ENCODE results near the gene SPAG5. TPM values are rescaled to one million over a fixed set of nuclear protein-coding genes. Genes with fewer than 3 reads are reported as not detected.

The SPAG5 gene
- total and polyA plus RNA-seq, 8 donors: 0.93 to 7.4 (median 2.1) TPM

DNA sequence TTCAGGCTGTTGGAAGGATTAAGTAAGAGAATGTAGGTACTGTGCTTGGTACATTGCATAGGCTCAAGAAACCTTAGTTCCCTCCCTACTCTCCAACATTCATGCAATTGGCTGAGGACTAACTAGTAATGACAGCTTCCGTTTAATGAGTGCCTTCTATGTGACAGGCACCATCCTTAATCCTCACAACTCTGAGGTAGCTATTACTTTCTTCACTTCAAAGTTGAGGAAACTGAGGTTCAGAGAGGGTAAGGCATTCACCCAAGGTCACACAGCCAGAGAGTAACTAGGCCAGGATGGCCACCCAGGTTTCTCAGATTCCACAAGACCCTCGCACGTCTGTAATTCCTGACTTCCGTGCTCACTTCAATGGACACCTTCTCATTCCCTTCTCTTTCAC lies 68.6 kb downstream of the SPAG5 start:
- intact Hi-C loops (cut with DNase I): no loop called here
- no peaks in the 10 kb centered on the region for H3K36me3 ChIP-seq
- FAIRE-seq (no peak), DNase-seq (no peak), ATAC-seq (no peak)
- no peaks in the 10 kb centered on the region for H3K9me3 ChIP-seq
- peaks cover 0 to 16% (median 0%) of the 10 kb centered on the region in 3 donors for H3K4me1 ChIP-seq
- H3K27me3 ChIP-seq: no peaks in the 10 kb centered on the region
- H3K4me3 ChIP-seq: no peak overlapping the region
- TF ChIP-seq, protein P1, sequence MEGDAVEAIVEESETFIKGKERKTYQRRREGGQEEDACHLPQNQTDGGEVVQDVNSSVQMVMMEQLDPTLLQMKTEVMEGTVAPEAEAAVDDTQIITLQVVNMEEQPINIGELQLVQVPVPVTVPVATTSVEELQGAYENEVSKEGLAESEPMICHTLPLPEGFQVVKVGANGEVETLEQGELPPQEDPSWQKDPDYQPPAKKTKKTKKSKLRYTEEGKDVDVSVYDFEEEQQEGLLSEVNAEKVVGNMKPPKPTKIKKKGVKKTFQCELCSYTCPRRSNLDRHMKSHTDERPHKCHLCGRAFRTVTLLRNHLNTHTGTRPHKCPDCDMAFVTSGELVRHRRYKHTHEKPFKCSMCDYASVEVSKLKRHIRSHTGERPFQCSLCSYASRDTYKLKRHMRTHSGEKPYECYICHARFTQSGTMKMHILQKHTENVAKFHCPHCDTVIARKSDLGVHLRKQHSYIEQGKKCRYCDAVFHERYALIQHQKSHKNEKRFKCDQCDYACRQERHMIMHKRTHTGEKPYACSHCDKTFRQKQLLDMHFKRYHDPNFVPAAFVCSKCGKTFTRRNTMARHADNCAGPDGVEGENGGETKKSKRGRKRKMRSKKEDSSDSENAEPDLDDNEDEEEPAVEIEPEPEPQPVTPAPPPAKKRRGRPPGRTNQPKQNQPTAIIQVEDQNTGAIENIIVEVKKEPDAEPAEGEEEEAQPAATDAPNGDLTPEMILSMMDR (IDR thresholded peaks at IDR 0.05): no peak
- H3K27ac ChIP-seq: no peak overlapping the region
- 76 to 92% methylated on average over 4 of the region's 4 CpGs for WGBS, 2 donors

DNA sequence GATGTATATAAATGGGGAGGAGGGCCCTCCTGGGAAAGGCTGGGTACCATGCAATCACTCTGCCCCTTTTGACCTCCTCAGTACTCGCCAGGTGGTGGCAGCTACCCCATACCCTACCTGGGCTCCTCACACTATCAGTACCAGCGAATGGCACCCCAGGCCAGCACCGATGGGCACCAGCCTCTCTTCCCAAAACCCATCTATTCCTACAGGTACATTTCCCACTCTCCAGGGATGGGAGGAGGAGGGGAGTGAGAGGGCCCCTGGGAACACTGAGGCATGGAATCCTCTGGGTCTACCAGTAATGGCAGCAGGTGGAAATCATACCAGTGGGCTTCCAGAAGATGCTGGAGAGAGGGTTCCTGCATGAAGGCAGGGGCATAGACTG lies 69.8 kb downstream of the SPAG5 start:
- WGBS, 2 donors: 83 to 92% methylated on average over 3 of the region's 3 CpGs
- no peak overlapping the region for H3K27ac ChIP-seq
- ATAC-seq: no peak
- H3K4me3 ChIP-seq: no peak overlapping the region
- FAIRE-seq: no peak
- H3K4me1 ChIP-seq: peaks cover 0 to 19% (median 2%) of the 10 kb centered on the region in 3 donors
- peak in 1 of 6 donors; percentile 21 for DNase-seq
- no peaks in the 10 kb centered on the region for H3K27me3 ChIP-seq
- no peaks in the 10 kb centered on the region for H3K9me3 ChIP-seq
- no peaks in the 10 kb centered on the region for H3K36me3 ChIP-seq
- intact Hi-C loops (cut with DNase I): no loop called here
- TF ChIP-seq, protein P1 (IDR thresholded peaks at IDR 0.05): no peak

DNA sequence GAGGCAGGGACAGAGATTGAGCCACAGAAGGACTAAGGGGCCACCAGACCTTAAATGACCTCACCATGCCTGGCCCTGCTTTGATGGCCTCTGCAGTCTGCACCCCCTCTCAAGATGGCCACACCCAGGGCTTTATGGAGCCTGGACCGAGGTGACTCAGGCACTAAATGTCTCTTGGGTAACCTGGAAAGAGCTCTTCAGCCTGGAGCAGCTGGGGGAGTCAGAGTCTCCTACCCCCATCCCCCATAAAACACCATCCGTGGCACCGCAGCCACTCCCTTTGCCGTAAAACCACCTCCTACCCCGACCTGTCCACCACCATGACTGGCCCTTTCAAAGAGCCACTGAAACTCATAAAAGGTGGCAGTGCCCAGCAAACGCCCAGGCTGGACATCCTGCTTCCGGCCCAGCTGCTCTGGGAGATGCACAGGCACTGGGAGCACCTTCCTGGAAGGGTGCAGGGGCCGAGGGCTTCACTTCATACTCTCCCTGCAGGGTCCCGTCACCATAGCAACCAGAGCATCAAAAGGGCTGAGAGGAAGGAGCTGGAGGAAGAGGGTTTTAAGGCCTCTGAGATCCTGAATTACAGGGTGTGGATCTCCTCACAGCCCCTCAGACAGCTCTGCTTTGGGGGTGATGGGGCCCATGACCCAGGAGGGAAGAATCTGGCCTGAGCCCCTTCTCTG lies 70.4 kb downstream of the SPAG5 start:
- ATAC-seq: no peak
- Histone ChIP-seq H3K9me3 (no peaks in the 10 kb centered on the region), H3K36me3 (no peaks in the 10 kb centered on the region), H3K27me3 (no peaks in the 10 kb centered on the region), H3K4me1 (peaks cover 0 to 19% (median 2%) of the 10 kb centered on the region in 3 donors), H3K27ac (no peak overlapping the region), H3K4me3 (no peak overlapping the region)
- WGBS, 2 donors: 76 to 88% methylated on average over 9 of the region's 9 CpGs
- DNase-seq: peak in 1 of 6 donors; percentile 23
- TF ChIP-seq, protein P1 (IDR thresholded peaks at IDR 0.05): no peak
- intact Hi-C loops (cut with DNase I): no loop called here
- FAIRE-seq: no peak

DNA sequence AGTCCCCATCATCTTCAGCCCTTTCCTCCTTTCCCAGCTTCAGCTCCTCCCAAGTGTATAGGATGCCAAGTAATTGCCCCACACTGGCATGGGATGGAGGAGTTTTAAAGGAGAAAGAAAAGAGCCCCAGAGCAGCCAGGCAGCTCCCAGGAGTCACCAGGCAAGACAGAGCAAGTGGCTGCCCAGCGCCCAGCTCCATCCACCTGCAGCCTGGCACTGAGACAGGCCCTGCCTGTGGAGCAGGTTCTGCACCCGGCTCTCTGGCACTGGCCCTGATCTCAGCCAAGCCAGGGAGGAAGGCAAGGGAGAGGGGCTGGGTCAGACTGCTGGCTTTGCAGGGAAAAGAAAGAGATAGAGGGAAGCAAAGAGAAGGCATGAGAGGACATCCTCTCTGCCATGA lies 71.0 kb downstream of the SPAG5 start:
- DNase-seq: peak; percentile 23 to 72 (median 56)

More for the DNA sequence above, 71.0 kb downstream of the SPAG5 start:
- Histone ChIP-seq H3K27me3 (no peaks in the 10 kb centered on the region), H3K36me3 (no peaks in the 10 kb centered on the region), H3K27ac (no peak overlapping the region), H3K4me3 (no peak overlapping the region), H3K9me3 (no peaks in the 10 kb centered on the region), H3K4me1 (peaks cover 0 to 19% (median 2%) of the 10 kb centered on the region in 3 donors)
- ATAC-seq: peak; percentile 62 to 79 (median 71)
- TF ChIP-seq, protein P1 (IDR thresholded peaks at IDR 0.05): no peak
- no peak for FAIRE-seq
- WGBS, 2 donors: 24 to 30% methylated on average over 2 of the region's 2 CpGs
- intact Hi-C loops (cut with DNase I): no loop called here

Other genes with a start within 250 kb of the SPAG5 start
- gene POLDIP2, start 241.5 kb downstream of the SPAG5 start, total RNA-seq: 10 to 100 TPM; 40.7 to 51.2 (median 42.5) TPM
- 10 to 100 TPM; 28.3 to 41.0 TPM for gene POLDIP2, start 241.5 kb downstream of the SPAG5 start, polyA plus RNA-seq
- not detected for gene SEBOX, start 233.8 kb downstream of the SPAG5 start, total RNA-seq
- not detected for gene SEBOX, start 233.8 kb downstream of the SPAG5 start, polyA plus RNA-seq
- 10 to 100 TPM in 2 of 6 donors, 1 to 10 TPM in 4; 5.2 to 21.5 (median 9.5) TPM for gene VTN, start 228.7 kb downstream of the SPAG5 start, total RNA-seq
- gene VTN, start 228.7 kb downstream of the SPAG5 start, polyA plus RNA-seq: 10 to 100 TPM; 14.6 to 21.6 TPM
- gene SARM1, start 227.3 kb downstream of the SPAG5 start, total RNA-seq: 10 to 100 TPM; 14.2 to 22.1 (median 17.4) TPM
- 10 to 100 TPM; 15.7 to 19.0 TPM for gene SARM1, start 227.3 kb downstream of the SPAG5 start, polyA plus RNA-seq
- 10 to 100 TPM in 1 of 6 donors, 1 to 10 TPM in 5; 6.0 to 13.8 (median 7.4) TPM for gene SLC46A1, start 192.8 kb downstream of the SPAG5 start, total RNA-seq
- gene SLC46A1, start 192.8 kb downstream of the SPAG5 start, polyA plus RNA-seq: 1 to 10 TPM; 5.8 to 7.8 TPM
- under 1 TPM in 3 of 6 donors, not detected in 3; 0.04 to 0.42 (median 0.06) TPM for gene SLC13A2, start 125.4 kb downstream of the SPAG5 start, total RNA-seq
- gene SLC13A2, start 125.4 kb downstream of the SPAG5 start, polyA plus RNA-seq: under 1 TPM in 1 of 2 donors, not detected in 1; 0.09 TPM
- gene FOXN1, start 92.7 kb downstream of the SPAG5 start, total RNA-seq: under 1 TPM in 2 of 6 donors, not detected in 4; 0.09 to 0.19 TPM
- gene FOXN1, start 92.7 kb downstream of the SPAG5 start, polyA plus RNA-seq: under 1 TPM in 1 of 2 donors, not detected in 1; 0.02 TPM
- 10 to 100 TPM in 4 of 6 donors, 1 to 10 TPM in 2; 9.3 to 17.9 (median 11.2) TPM for gene UNC119, start 46.4 kb downstream of the SPAG5 start, total RNA-seq
- 10 to 100 TPM; 18.1 to 31.1 TPM for gene UNC119, start 46.4 kb downstream of the SPAG5 start, polyA plus RNA-seq
- 10 to 100 TPM in 5 of 6 donors, 1 to 10 TPM in 1; 9.4 to 26.5 (median 15.9) TPM for gene PIGS, start 27.5 kb downstream of the SPAG5 start, total RNA-seq
- gene PIGS, start 27.5 kb downstream of the SPAG5 start, polyA plus RNA-seq: 10 to 100 TPM in 1 of 2 donors, 1 to 10 TPM in 1; 9.2 to 24.0 TPM
- gene ALDOC, start 22.1 kb downstream of the SPAG5 start, total RNA-seq: 1 to 10 TPM in 5 of 6 donors, under 1 TPM in 1; 0.69 to 5.5 (median 1.8) TPM
- gene ALDOC, start 22.1 kb downstream of the SPAG5 start, polyA plus RNA-seq: 1 to 10 TPM; 2.4 to 8.4 TPM
- gene RSKR, start 15.2 kb upstream of the SPAG5 start, total RNA-seq: 1 to 10 TPM; 2.2 to 6.1 (median 3.0) TPM
- gene RSKR, start 15.2 kb upstream of the SPAG5 start, polyA plus RNA-seq: 1 to 10 TPM; 3.9 to 6.9 TPM
- gene BLTP2, start 46.1 kb upstream of the SPAG5 start, total RNA-seq: 10 to 100 TPM; 45.5 to 78.9 (median 55.2) TPM
- 10 to 100 TPM; 22.4 to 25.4 TPM for gene BLTP2, start 46.1 kb upstream of the SPAG5 start, polyA plus RNA-seq
- gene SDF2, start 62.9 kb upstream of the SPAG5 start, total RNA-seq: 10 to 100 TPM; 13.8 to 32.0 (median 18.7) TPM
- 10 to 100 TPM; 16.6 to 38.6 TPM for gene SDF2, start 62.9 kb upstream of the SPAG5 start, polyA plus RNA-seq
- 10 to 100 TPM; 21.8 to 31.3 (median 26.4) TPM for gene SUPT6H, start 63.2 kb upstream of the SPAG5 start, total RNA-seq
- gene SUPT6H, start 63.2 kb upstream of the SPAG5 start, polyA plus RNA-seq: 10 to 100 TPM; 41.5 to 49.0 TPM
- gene PROCA1, start 112.9 kb upstream of the SPAG5 start, total RNA-seq: 1 to 10 TPM in 1 of 6 donors, under 1 TPM in 5; 0.19 to 1.5 (median 0.33) TPM
- gene PROCA1, start 112.9 kb upstream of the SPAG5 start, polyA plus RNA-seq: 1 to 10 TPM; 2.0 to 3.1 TPM
- 10 to 100 TPM in 1 of 6 donors, 1 to 10 TPM in 4, under 1 TPM in 1; 0.94 to 10.6 (median 5.3) TPM for gene RAB34, start 118.8 kb upstream of the SPAG5 start, total RNA-seq
- gene RAB34, start 118.8 kb upstream of the SPAG5 start, polyA plus RNA-seq: 10 to 100 TPM; 11.7 to 17.7 TPM
- 100 to 1,000 TPM; 551 to 988 (median 835) TPM for gene RPL23A, start 121.0 kb upstream of the SPAG5 start, total RNA-seq
- 100 to 1,000 TPM; 305 to 640 TPM for gene RPL23A, start 121.0 kb upstream of the SPAG5 start, polyA plus RNA-seq
- gene TLCD1, start 127.2 kb upstream of the SPAG5 start, total RNA-seq: 1 to 10 TPM; 3.7 to 6.4 (median 4.2) TPM
- 10 to 100 TPM; 10.2 to 10.5 TPM for gene TLCD1, start 127.2 kb upstream of the SPAG5 start, polyA plus RNA-seq
- gene NEK8, start 129.8 kb upstream of the SPAG5 start, total RNA-seq: 1 to 10 TPM; 2.5 to 5.8 (median 3.8) TPM
- gene NEK8, start 129.8 kb upstream of the SPAG5 start, polyA plus RNA-seq: 1 to 10 TPM; 8.4 to 9.7 TPM
- gene TRAF4, start 145.0 kb upstream of the SPAG5 start, total RNA-seq: 10 to 100 TPM; 22.6 to 48.2 (median 32.3) TPM
- gene TRAF4, start 145.0 kb upstream of the SPAG5 start, polyA plus RNA-seq: 10 to 100 TPM; 41.0 to 43.8 TPM
- gene FAM222B, start 243.8 kb upstream of the SPAG5 start, total RNA-seq: 10 to 100 TPM in 1 of 6 donors, 1 to 10 TPM in 5; 5.5 to 15.6 (median 8.9) TPM
- 1 to 10 TPM; 6.6 to 7.4 TPM for gene FAM222B, start 243.8 kb upstream of the SPAG5 start, polyA plus RNA-seq